ENCODE results near the gene KIF14.
"Not testable (repeated sequence)": the region's sequence is repeated elsewhere in the genome, so short reads cannot be mapped to it uniquely, and the experiment has no call there.

KIF14 gene

GRCh38 chr1:200546577-200546976 is 74.0 kb downstream of the KIF14 start:
- no peak for DNase-seq (ENCODE audit: low spot score)

- no peak for DNase-seq (ENCODE audit: low spot score)
Measured at GRCh38 chr1:200542162-200542561, 78.4 kb downstream of the KIF14 start.

- DNase-seq (ENCODE audit: low spot score): no peak
Measured at GRCh38 chr1:200540281-200540680, 80.3 kb downstream of the KIF14 start.

GRCh38 chr1:200538179-200538578 is 82.4 kb downstream of the KIF14 start:
- DNase-seq (ENCODE audit: low spot score): no peak

- peak; percentile 70 for DNase-seq (ENCODE audit: low spot score)
Measured at GRCh38 chr1:200535605-200536004, 84.9 kb downstream of the KIF14 start.

DNA sequence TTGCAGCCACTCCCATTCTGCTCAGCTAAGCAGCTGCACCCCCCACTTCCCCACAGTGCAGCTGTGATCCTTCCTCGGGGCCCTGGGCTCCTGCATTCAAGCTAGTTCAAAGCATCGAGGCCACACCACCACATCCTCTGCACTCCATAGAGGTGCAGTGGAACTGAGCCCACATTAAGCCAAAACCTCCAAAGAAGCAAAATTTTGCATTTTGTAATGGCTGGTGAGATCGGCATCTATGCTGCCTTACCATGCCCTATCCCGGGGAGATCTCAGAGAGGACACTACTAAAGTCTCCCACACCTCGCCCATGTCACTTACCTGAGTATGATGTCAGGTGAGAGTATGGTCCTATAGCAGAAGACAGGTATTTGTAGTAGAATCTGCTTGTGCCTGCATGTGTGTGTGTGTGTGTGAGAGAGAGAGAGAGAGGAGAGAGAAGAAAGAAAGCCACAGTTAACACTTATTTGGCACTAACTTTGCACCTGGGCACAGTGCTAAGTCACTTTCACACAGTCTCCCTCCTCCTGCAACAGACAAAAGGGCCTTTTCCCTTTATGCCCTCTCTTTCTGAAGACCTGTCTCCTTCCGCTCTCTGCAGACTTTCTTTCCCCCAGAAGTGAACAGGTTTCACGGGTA is 89.8 kb downstream of the KIF14 start:
- DNase-seq (ENCODE audit: low spot score): no peak

GRCh38 chr1:200528858-200529606 is 91.5 kb downstream of the KIF14 start:
- DNase-seq (ENCODE audit: low spot score): no peak

- no peak for DNase-seq (ENCODE audit: low spot score)
Measured at GRCh38 chr1:200527670-200528069, 92.9 kb downstream of the KIF14 start.

GRCh38 chr1:200526709-200527612 is 93.6 kb downstream of the KIF14 start:
- no peak for DNase-seq (ENCODE audit: low spot score)

GRCh38 chr1:200525090-200525987 is 95.2 kb downstream of the KIF14 start:
- no peak for DNase-seq (ENCODE audit: low spot score)

DNA sequence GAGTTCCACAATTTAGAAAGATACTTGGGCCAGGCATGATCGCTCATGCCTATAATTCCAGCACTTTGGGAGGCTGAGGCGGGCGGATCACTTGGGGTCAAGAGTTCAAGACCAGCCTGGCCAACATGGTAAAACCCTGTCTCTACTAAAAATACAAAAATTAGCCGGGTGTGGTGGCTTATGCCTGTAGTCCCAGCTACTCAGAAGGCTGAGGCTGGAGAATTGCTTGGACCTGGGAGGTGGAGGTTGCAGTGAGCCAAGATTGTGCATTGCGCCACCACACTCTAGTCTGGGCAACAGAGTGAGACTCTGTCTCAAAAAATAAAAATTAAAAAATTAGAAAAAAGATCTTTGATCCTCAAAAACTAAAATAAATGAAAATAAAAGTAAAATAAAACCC is 96.0 kb downstream of the KIF14 start:
- not testable (repeated sequence) for DNase-seq (ENCODE audit: low spot score)

DNA sequence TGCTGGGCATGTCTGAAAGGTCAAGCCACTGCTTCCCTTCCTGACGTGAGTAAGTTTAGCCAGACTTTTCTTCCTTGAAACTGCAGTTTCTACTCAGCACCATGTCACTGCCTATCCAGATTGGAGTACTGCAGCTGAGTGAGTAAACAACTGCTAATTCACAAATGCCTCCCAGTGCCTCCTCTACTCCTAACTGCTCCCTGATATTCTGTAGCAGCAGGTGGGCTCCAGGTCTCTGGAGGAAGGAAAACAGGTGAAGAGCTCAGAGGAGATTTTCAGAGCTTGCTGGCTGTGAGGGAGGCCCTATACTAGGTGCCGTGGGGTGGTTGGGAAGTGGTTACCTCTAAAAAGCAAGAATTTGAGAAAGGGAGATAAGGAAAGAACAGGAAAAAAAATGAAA is 96.5 kb downstream of the KIF14 start:
- DNase-seq (ENCODE audit: low spot score): no peak

DNA sequence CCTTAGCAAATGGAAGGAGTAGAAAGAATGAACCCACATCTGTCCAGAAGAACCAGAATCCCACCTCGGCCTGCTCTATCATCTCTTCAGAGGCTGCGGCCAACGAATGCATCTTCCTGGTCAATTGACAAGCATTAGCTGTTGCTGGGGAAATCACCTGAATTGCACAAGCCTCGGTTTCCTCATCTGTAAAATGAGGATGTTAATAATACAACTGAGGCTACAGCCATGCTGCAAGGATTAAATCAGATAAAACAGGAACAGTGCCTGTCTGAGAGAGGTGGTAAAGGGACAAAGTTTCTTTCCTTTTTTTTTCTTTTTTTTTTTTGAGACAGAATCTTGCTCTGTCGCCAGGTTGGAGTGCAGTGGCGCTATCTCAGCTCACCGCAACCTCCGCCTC is 99.8 kb downstream of the KIF14 start:
- no peak for DNase-seq (ENCODE audit: low spot score)

GRCh38 chr1:200518524-200518923 is 102.0 kb downstream of the KIF14 start:
- DNase-seq (ENCODE audit: low spot score): no peak

GRCh38 chr1:200512191-200512590 is 108.4 kb downstream of the KIF14 start:
- DNase-seq (ENCODE audit: low spot score): peak; percentile 74

DNA sequence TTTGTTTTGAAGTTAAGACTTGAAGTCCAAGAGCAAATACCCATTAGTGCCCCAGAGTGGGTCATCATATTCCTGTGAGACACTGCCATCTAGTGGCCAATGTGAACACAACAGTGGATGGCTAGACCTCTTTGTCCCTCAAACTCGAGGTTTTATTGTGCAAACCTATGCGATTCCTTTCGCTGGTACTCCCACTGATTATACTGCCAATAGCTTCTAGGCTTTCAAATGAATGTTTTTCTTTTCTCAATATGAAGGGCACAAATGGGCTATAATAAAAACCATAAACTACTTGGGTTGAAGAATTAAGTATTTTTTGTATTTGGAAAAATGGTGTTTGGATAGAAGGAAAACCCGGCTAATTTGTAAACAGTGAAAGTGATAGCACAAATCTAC is 110.3 kb downstream of the KIF14 start:
- DNase-seq (ENCODE audit: low spot score): peak; percentile 93

DNA sequence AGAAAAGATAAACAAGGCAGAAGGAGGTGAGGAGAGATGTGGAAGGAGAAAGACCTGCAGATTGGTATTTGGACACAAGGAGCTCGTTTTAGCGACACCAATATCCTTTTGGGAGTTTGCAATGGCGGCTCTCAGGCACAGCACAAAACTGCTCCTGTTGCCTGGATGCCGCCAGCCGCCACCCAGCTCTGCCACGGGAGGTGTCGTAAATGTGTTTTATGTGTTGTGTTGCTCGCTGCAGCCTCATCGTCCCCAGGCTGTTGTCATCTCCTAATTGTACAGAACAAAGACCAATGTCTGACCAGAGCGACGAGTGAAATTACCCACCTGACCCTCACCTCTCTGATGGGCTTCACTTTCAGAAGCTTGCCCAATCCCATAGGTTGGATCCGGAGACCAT is 114.1 kb downstream of the KIF14 start:
- no peak for DNase-seq (ENCODE audit: low spot score)

DNA sequence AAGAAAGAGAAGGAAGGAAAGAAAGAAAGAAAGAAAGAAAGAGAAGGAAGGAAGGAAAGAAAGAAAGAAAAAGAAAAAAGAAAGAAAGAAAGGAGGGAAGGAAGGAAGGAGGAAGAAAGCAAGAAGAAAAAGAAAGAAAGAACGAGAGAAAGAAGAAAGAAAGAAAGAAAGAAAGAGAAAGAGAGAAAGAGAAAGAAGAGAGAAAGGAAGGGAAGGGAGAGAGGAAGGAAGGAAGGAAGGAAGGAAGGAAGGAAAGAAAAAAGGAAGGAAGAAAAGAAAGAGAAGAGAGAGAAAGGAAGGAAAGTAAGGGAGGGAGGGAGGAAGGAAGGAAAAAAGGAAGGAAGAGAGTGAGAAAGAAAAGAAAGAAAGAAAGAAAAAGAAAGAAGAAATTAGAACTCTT is 115.3 kb downstream of the KIF14 start:
- DNase-seq (ENCODE audit: low spot score): no peak
